Astrocyte (in vitro differentiated cells and primary cell): ENCODE data around the gene PRH1. TPM values are rescaled to one million over a fixed set of nuclear protein-coding genes. Genes with fewer than 3 reads are reported as not detected.

Experiments used
- DNase-seq: peaks from one replicate; pipeline ENCODE4 v3.0.0-alpha.2; 2010; ENCODE audit warnings: low read depth
- FAIRE-seq: peaks from 2 replicates; lab custom pipeline; 2011; peaks lifted over from hg19 to GRCh38; lab: Jason Lieb, UNC
- H2AFZ ChIP-seq: 2 replicates; pipeline ENCODE4 v1.6.0; 2012; ENCODE audit warnings: low read depth, low read length, inconsistent platforms
- H3K27ac ChIP-seq: 2 replicates; pipeline ENCODE4 v1.5.1; 2011; ENCODE audit warnings: low read depth, low read length, inconsistent platforms
- H3K27me3 ChIP-seq: 2 replicates; pipeline ENCODE4 v1.6.0; 2011; ENCODE audit warnings: low read length, inconsistent platforms; ENCODE audit not compliant: insufficient read depth
- H3K36me3 ChIP-seq: 2 replicates; pipeline ENCODE4 v1.5.1; 2011; ENCODE audit warnings: low read length, inconsistent platforms; ENCODE audit not compliant: insufficient read depth
- H3K4me1 ChIP-seq: 2 replicates; pipeline ENCODE4 v1.5.1; 2011; ENCODE audit warnings: low read length, inconsistent platforms; ENCODE audit not compliant: insufficient read depth
- H3K4me2 ChIP-seq: 2 replicates; pipeline ENCODE4 v1.6.0; 2012; ENCODE audit warnings: low read length, inconsistent platforms
- H3K4me3 ChIP-seq: 2 replicates; pipeline ENCODE4 v1.5.1; 2011; ENCODE audit warnings: low read depth, mild to moderate bottlenecking, low read length, inconsistent platforms; ENCODE audit not compliant: insufficient read depth
- H3K79me2 ChIP-seq: 2 replicates; pipeline ENCODE4 v1.6.0; 2012; ENCODE audit warnings: mild to moderate bottlenecking, low read length, inconsistent platforms; ENCODE audit not compliant: insufficient read depth
- H3K9ac ChIP-seq: 2 replicates; pipeline ENCODE4 v1.6.0; 2012; ENCODE audit warnings: mild to moderate bottlenecking, low read length, inconsistent platforms
- H3K9me3 ChIP-seq: 2 replicates; pipeline ENCODE4 v1.5.1; 2012; ENCODE audit warnings: low read depth, mild to moderate bottlenecking, low read length, inconsistent platforms; ENCODE audit not compliant: insufficient read depth
- H4K20me1 ChIP-seq: 2 replicates; pipeline ENCODE4 v1.6.0; 2012; ENCODE audit warnings: low read length, inconsistent platforms; ENCODE audit not compliant: insufficient read depth
- H3K27ac Mint-ChIP-seq: one replicate; pipeline ENCODE4 v1.8.0; 2021; ENCODE audit warnings: mild to moderate bottlenecking, mixed read lengths; ENCODE audit not compliant: unreplicated experiment
- H3K27me3 Mint-ChIP-seq: one replicate; pipeline ENCODE4 v1.8.0; 2021; ENCODE audit warnings: low read depth, mixed read lengths; ENCODE audit not compliant: unreplicated experiment
- H3K36me3 Mint-ChIP-seq: one replicate; pipeline ENCODE4 v1.8.0; 2021; ENCODE audit warnings: low read depth, mixed read lengths; ENCODE audit not compliant: unreplicated experiment
- H3K4me1 Mint-ChIP-seq: one replicate; pipeline ENCODE4 v1.8.0; 2021; ENCODE audit warnings: low read depth, mixed read lengths; ENCODE audit not compliant: unreplicated experiment
- H3K4me3 Mint-ChIP-seq: one replicate; pipeline ENCODE4 v1.8.0; 2021; ENCODE audit warnings: mild to moderate bottlenecking, moderate library complexity, mixed read lengths; ENCODE audit not compliant: unreplicated experiment
- H3K9me3 Mint-ChIP-seq: one replicate; pipeline ENCODE4 v1.8.0; 2021; ENCODE audit warnings: mild to moderate bottlenecking, mixed read lengths; ENCODE audit not compliant: unreplicated experiment
- EZH2 ChIP-seq: IDR thresholded peaks from 2 replicates; pipeline ENCODE4 v1.6.1; 2012; ENCODE audit warnings: mild to moderate bottlenecking, low read length, inconsistent platforms; ENCODE audit not compliant: insufficient read depth
- total RNA-seq: library from RNA; stranded (reverse); gene quantifications from 2 replicates; pipeline ENCODE4 v1.2.1, GENCODE V29; 2021
- TF ChIP-seq, protein P1 (sequence below): IDR thresholded peaks from 2 replicates; pipeline ENCODE4 v1.5.1; 2011; ENCODE audit warnings: low read depth, mild to moderate bottlenecking, inconsistent platforms, low read length, moderate library complexity; ENCODE audit not compliant: insufficient read depth

PRH1 gene
- total RNA-seq, 1 donor from 2014 or later, result 7.9 TPM

DNA sequence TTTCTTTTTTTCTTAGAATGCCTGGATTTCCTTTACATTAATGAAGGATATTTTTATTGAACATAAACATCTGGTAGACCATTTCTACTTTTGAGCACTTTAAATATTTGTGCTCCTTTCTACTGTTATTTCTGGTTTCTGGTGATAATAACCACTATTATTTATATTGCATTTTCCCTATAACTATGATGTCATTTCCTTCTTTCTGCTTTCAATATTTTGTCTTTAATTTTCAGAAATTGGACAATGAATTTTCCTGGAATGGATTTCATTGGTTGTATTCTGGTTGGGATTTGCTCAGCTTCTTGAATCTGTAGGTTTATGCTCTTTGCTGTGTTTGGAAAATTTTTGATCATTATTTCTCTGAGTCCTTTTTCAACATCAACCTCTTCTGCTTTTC, 5.2 kb upstream of the PRH1 start:
- Histone ChIP-seq H2AFZ (no peak overlapping the region), H3K4me1 (no peaks in the 10 kb centered on the region), H4K20me1 (no peaks in the 10 kb centered on the region), H3K27me3 (no peaks in the 10 kb centered on the region), H3K9me3 (no peaks in the 10 kb centered on the region), H3K27ac (no peak overlapping the region), H3K9ac (no peak overlapping the region), H3K4me3 (no peak overlapping the region), H3K79me2 (no peaks in the 10 kb centered on the region), H3K36me3 (no peaks in the 10 kb centered on the region), H3K4me2 (no peak overlapping the region)
- no peaks in the 10 kb centered on the region for H3K9me3 Mint-ChIP-seq
- no peak for DNase-seq
- no peaks in the 10 kb centered on the region for H3K27me3 Mint-ChIP-seq
- peaks cover 2% of the 10 kb centered on the region for H3K36me3 Mint-ChIP-seq
- H3K27ac Mint-ChIP-seq, result no peak overlapping the region
- no peaks in the 10 kb centered on the region for H3K4me1 Mint-ChIP-seq
- no peak overlapping the region for H3K4me3 Mint-ChIP-seq
- TF ChIP-seq, protein P1, sequence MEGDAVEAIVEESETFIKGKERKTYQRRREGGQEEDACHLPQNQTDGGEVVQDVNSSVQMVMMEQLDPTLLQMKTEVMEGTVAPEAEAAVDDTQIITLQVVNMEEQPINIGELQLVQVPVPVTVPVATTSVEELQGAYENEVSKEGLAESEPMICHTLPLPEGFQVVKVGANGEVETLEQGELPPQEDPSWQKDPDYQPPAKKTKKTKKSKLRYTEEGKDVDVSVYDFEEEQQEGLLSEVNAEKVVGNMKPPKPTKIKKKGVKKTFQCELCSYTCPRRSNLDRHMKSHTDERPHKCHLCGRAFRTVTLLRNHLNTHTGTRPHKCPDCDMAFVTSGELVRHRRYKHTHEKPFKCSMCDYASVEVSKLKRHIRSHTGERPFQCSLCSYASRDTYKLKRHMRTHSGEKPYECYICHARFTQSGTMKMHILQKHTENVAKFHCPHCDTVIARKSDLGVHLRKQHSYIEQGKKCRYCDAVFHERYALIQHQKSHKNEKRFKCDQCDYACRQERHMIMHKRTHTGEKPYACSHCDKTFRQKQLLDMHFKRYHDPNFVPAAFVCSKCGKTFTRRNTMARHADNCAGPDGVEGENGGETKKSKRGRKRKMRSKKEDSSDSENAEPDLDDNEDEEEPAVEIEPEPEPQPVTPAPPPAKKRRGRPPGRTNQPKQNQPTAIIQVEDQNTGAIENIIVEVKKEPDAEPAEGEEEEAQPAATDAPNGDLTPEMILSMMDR, result no peak
- no peak for TF ChIP-seq EZH2
- FAIRE-seq, result no peak

- H3K27me3 Mint-ChIP-seq, result no peaks in the 10 kb centered on the region
- H3K4me1 ChIP-seq, result no peaks in the 10 kb centered on the region
- no peaks in the 10 kb centered on the region for H3K79me2 ChIP-seq
- FAIRE-seq (no peak), DNase-seq (peak; percentile 49)
- H3K4me2 ChIP-seq, result no peak overlapping the region
- H3K27me3 ChIP-seq, result no peaks in the 10 kb centered on the region
- H3K4me1 Mint-ChIP-seq, result no peaks in the 10 kb centered on the region
- no peak for TF ChIP-seq EZH2
- TF ChIP-seq, protein P1, result no peak
- H3K27ac Mint-ChIP-seq, result no peak overlapping the region
- peaks cover 7% of the 10 kb centered on the region for H3K36me3 ChIP-seq
- H3K9me3 ChIP-seq, result no peaks in the 10 kb centered on the region
- no peaks in the 10 kb centered on the region for H3K9me3 Mint-ChIP-seq
- no peak overlapping the region for H3K9ac ChIP-seq
- no peak overlapping the region for H3K4me3 ChIP-seq
- H2AFZ ChIP-seq, result no peak overlapping the region
- H3K27ac ChIP-seq, result no peak overlapping the region
- H3K4me3 Mint-ChIP-seq, result no peak overlapping the region
- no peaks in the 10 kb centered on the region for H4K20me1 ChIP-seq
- H3K36me3 Mint-ChIP-seq, result peaks cover 3% of the 10 kb centered on the region
Observed at GRCh38 chr12:10873378-10873777, 10.7 kb downstream of the PRH1 start.

DNA sequence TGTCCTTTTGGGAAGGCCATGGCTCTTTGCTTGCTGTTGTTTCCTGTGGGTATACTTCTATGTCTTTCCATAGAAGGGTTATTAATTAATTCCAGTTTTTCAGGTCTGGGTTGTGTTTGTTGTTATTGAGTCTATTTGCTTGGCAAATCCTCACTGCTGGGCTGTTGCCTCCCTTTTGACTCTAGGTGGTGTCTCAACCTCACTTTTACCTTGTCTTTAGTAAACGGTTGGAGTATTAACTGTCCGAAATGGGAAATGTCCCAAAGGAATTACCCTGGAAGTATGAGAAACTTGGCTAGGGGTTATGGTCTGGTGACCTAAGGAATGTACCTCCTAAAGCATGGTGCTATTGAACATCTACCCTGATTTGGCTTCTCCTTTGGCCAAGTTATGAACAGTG, 16.7 kb downstream of the PRH1 start:
- Histone ChIP-seq H3K4me3 (no peak overlapping the region), H2AFZ (no peak overlapping the region), H3K4me1 (no peaks in the 10 kb centered on the region), H3K27me3 (no peaks in the 10 kb centered on the region), H3K79me2 (no peaks in the 10 kb centered on the region), H3K36me3 (no peaks in the 10 kb centered on the region), H3K4me2 (no peak overlapping the region), H3K9me3 (no peaks in the 10 kb centered on the region), H3K9ac (no peak overlapping the region), H4K20me1 (no peaks in the 10 kb centered on the region), H3K27ac (no peak overlapping the region)
- TF ChIP-seq, protein P1, result no peak
- TF ChIP-seq EZH2, result no peak
- no peak for FAIRE-seq
- H3K4me1 Mint-ChIP-seq, result no peaks in the 10 kb centered on the region
- no peak for DNase-seq
- H3K9me3 Mint-ChIP-seq, result no peaks in the 10 kb centered on the region
- H3K27me3 Mint-ChIP-seq, result no peaks in the 10 kb centered on the region
- no peak overlapping the region for H3K27ac Mint-ChIP-seq
- H3K36me3 Mint-ChIP-seq, result no peaks in the 10 kb centered on the region
- H3K4me3 Mint-ChIP-seq, result no peak overlapping the region
